GM18505 (cell line): Measurements from ENCODE around the gene ASF1A.

Source experiments
- ATAC-seq: cut with Tn5 transposase; IDR thresholded peaks from one replicate; pipeline ENCODE4 v1.9.1; 2021; ENCODE audit not compliant: unreplicated experiment
- POLR2A ChIP-seq: IDR thresholded peaks from 4 replicates; pipeline ENCODE4 v1.6.1; 2011; ENCODE audit warnings: borderline replicate concordance; ENCODE audit not compliant: insufficient read depth, insufficient read length; ENCODE audit errors: extremely low read depth

Gene ASF1A

DNA sequence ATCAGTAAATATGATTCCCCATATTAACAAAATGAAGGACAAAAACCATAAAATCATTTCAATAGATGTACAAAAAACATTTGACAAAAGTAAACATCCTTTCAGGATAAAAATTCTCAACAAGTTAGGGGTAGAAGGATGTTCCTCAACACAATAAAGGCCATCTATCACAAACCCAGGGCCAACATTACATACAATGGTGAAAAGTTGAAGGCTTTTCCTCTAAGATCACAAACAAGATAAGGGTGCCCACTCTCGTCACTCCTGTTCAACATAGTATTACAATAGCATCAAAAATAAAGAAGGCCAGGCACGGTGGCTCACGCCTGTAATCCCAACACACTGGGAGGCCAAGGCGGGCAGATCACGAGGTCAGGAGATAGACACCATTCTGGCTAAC lies 22.6 kb upstream of the ASF1A start:
- no peak for ATAC-seq
- TF ChIP-seq POLR2A = no peak

DNA sequence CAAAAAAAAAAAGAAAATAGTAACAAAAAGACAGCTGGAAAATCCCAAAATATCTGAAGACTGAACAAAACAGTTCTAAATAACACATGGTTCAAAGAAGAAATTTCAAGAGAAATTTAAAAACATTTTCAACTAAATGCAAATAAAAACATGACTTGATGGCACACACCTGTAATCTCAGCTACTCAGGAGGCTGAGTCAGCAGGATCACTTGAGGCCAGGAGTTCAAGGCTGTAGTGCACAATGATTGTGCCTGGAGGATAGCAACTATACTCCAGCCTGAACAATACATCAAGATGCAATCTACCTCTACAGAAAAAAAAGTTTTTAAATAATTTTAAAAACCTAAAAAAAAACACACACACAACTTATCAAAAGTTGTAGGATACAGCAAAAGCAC lies 21.6 kb upstream of the ASF1A start:
- ATAC-seq = no peak
- no peak for TF ChIP-seq POLR2A

DNA sequence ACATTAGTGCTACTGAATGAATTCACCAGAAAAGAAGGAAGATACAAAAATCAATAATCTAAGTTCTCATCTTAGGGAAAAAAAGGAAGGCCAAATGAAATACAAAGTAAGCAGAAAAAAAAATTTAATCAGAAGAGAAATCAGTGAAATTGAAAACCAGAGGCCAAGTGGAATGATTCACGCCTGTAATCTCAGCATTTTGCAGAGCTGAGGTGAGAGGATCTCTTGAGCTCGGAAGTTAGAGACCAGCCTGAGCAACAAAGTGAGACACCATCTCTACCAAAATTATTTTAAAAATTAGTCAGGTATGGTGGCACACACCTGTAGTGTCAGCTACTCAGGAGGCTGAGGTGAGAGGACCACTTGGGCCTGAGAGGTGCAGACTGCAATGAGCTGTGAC lies 21.2 kb upstream of the ASF1A start:
- ATAC-seq = no peak
- no peak for TF ChIP-seq POLR2A

DNA sequence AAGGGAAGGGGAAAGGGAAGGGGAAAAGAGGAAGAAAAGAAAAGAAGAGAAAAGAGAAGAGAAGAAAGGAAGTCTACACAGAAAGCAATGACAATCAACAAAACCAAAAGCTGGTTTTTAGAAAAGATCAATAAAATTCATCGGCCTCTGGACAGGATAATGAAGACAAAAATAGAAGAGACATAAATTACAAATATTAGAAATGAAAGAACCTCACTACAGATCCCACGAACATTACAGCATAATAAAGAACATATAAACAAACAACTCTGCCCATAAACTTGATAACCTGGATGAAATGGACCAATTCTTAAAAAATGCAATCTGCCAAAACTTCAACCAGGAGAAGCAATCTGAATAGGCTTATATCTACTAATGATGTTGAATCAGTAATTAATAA lies 20.7 kb upstream of the ASF1A start:
- ATAC-seq = no peak
- TF ChIP-seq POLR2A = no peak

DNA sequence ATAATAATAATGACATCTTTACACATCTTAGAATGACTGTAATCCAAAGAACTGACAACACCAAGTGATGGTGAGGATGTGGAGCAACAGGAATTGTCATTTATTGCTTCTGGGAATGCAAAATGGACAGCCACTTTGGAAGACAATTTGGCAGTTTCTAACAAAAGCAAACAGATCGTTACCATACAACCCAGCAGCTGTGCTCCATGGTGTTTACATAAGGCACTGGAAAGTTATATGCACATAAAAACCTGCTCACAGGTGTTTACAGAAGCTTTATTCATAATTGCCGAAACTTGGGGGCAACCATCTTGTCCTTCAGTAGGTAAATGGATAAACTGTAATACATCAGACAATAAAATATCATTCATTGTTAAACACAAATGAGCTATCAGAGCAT lies 18.3 kb upstream of the ASF1A start:
- TF ChIP-seq POLR2A = no peak
- ATAC-seq = no peak

DNA sequence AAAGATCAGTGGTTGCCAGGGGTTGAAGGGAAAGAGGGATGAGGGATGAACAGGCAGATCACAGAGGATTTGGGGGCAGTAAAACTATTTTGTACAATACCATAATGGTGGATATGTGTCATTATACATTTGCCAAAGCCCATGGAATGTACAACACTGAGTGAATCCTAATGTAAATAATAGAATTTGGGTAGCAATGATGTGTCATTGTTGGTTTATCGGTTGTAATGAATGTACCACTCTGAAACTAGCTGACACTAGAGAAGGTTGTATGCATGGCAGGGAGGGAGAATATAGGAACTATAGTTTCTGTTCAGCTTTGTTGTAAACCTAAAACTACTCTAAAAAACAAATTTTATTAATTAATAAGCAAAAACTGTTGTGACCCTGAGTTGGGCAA lies 17.8 kb upstream of the ASF1A start:
- TF ChIP-seq POLR2A = no peak
- ATAC-seq = no peak

DNA sequence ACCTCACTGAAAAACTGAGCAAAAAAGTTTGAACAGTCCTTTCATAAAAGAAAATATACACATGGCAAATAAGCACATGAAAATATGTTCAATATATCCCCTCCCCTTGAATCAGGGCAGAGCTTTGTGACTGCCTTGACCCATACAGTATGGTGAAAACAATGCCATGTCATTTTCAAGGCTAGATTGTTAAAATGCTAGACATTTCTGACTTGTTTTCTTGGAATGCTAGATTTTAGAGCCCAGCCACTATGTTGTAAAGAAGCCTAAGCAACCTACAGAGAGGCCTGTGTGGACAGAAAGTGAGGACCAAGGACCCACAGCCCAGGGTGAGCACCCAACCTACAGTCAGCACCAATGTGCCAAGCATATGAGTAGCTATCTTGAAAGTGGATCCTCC lies 17.1 kb upstream of the ASF1A start:
- TF ChIP-seq POLR2A = no peak
- no peak for ATAC-seq

DNA sequence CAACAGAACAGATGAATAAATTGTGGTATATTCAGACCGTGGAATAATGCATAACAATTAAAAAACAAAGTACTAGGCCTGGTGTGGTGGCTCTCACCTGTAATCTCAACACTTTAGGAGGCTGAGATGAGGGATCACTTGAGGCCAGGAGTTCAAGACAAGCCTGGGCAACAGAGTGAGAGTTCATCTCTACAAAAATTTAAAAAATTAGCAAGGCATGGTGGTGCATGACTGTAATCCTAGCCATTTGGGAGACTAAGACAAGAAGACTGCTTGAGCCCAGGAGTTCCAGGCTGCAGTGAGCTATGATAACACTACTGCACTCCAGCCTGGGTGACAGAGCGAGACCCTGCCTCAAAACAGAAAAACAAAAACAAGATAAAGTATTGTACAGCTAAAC lies 16.1 kb upstream of the ASF1A start:
- ATAC-seq = no peak
- no peak for TF ChIP-seq POLR2A

DNA sequence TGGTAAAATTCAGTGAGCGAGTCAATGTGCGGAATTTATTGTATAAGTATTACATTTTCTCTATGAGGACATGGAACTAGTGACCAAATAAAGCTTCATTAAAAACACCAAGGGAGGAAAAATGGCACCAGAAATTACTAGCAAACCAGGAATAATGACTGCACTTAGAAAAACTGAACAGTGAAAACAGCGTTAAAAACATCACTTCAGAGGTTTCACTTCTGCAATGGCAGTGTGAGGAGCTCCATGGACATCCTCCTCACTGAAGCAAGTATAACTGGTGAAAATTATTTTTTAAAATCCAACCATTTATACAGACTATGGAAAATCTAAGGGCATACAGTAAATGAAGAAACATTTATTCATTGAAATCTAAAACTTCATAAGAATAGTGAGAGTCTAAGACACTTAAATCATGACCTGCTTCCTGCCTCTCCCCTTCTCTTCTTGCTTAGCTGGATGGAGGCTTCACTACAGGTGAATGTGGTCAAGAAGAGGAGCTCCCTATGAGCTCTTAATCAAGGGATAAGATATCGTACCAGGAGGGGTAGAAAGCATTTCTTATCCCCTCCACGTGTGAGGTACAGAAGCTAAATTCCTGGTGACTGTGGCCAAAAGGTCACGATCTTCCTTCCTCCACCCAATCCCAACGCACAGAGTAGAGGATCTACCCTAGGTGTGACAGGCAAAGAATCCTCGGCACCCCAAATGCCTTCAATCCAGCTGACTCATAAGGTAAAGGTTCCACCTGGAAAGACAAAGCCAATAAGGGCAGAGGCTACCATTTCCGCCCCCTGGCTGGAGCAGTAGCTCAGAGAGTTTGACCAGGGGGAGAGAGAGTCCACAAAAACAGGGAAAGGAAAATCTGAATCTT lies 12.3 kb upstream of the ASF1A start:
- TF ChIP-seq POLR2A = no peak
- ATAC-seq = peak; percentile 88

DNA sequence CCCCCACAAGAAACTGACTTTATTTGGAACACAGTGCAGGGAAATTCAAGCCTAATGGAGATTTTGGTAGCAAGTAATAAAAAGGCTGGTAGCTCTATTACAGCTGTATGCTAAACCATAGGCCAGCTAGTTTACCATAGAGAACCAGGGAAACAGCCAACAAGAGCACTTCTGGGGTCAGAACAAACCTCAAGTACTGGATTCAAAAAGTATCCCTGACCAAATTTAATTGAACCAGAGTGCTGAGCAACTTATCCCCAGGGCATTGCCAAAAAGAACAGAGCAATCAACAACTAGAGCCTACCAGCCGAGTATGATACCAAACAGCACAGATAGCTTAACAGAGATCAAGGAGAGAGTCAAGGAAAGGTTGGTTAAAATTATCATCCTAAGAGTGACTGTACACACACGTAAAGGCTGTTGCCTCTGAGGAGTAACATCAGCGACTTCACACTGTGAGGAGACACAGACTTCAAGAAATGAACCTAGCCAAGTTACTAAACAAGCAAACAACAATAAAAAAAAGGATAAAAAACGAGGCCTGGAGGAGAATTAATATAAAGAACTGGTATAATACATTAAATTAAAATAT lies 11.5 kb upstream of the ASF1A start:
- no peak for TF ChIP-seq POLR2A
- ATAC-seq = no peak

DNA sequence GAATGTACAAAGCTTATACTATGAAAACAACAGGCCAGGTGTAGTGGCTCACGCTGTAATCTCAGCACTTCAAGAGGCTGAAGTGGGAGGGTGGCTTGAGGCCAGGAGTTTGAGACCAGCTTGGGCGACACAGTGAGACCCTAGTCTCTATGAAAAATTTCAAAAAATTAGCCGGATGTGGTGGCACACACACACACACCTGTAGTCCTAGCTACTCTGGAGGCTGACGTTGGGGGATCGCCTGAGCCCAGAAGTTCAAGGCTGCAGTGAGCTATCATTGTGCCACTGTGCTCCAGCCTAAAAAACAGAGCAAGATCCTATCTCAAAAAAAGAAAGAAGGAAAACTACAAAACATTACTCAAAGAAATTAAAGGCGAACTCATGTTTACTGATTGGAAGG lies 7.3 kb upstream of the ASF1A start:
- TF ChIP-seq POLR2A = no peak
- no peak for ATAC-seq

DNA sequence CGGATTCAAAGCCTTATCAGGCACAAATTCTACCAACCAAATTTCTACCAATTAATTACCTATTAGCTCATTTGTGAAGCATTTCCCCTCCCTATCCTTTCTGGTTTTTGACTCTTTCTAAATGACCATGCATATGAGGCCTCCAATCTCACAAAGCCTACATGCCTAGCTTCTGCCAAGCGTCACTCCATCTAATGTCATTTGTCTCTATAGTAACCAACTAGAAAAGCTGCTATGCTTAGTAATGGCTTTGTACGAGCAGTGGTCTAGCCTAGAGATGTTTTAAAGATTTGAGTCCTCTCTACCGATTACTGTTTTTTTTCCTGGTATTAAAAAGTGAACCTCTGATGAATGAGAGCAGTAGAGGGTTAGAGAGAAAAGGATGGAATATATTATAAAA lies 4.8 kb upstream of the ASF1A start:
- no peak for TF ChIP-seq POLR2A

DNA sequence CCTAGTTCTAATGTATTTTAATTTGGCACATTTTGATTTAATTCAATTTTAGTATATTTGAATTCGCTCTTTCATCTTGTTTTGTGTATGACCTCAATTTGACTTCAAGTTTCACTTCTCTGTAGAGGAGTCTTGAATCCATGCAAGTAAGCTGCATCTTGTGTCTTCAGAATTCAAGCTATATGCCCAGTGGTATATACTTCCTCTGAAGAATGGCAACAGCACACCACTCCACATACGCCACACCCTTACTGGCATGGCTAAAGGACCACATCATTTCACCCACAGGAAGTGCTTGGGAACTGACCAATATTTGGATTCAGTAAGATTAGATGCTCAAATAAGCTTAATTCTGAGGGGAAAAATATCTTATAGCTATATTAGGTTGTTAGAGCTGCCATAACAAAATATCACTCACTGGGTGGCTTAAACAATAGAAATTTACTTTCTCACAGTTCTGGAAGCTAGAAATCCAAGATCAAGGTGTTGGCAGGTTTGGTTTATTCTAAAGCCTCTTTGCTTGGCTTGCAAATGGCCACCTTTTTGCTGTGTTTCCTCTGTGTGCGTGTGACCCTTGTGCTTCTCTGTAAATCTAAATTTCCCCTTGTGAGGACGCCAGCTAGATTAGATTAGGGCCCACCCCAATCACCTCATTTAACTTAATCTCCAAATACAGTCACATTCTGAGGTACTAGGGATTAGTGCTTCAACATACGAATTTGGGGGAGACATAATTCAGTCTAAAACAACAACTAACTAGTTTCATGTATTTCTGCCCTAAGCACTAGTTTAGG lies 2.8 kb upstream of the ASF1A start:
- TF ChIP-seq POLR2A = no peak
- ATAC-seq = peak; percentile 20

More for the DNA sequence above, 4.8 kb upstream of the ASF1A start:
- no peak for ATAC-seq
